Stimulated activated CD8-positive, alpha-beta memory T cell treated with anti-CD3 and anti-CD28 coated beads, Interleukin-15, amount 100 ng/mL, for 1 hour (primary cell): Measurements from ENCODE around the gene WRAP73.
"Not testable (repeated sequence)": the region's sequence is repeated elsewhere in the genome, so short reads cannot be mapped to it uniquely, and the experiment has no call there.

Experiments
- DNase-seq: peaks from one replicate; pipeline ENCODE4 v3.0.0-alpha.2; 2020; ENCODE audit warnings: low read depth

Gene WRAP73

GRCh38 chr1:3597599-3597964, 52.3 kb downstream of the WRAP73 start:
- DNase-seq, result no peak

GRCh38 chr1:3596663-3597598, 53.0 kb downstream of the WRAP73 start:
- no peak for DNase-seq

DNA sequence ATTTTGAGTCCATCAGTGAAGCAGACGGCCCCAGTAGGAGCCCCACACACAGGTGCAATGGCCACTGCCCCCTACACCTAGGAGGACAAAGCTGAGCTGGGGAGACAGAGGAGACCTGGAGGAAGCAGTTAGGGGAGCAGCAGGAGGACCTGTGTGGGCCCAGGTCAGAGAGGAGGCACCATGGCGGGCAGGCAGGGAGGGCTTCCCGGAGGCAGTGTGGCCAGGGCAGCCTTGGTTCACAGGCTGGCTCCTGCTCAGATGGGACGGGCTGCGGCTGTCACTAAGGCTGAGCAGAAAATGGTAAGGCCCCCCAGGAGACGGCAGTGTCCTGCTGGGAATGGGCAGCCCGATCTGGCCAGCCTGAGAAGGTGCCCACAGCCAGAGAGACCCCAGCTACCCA, 54.0 kb downstream of the WRAP73 start:
- DNase-seq, result no peak

DNA sequence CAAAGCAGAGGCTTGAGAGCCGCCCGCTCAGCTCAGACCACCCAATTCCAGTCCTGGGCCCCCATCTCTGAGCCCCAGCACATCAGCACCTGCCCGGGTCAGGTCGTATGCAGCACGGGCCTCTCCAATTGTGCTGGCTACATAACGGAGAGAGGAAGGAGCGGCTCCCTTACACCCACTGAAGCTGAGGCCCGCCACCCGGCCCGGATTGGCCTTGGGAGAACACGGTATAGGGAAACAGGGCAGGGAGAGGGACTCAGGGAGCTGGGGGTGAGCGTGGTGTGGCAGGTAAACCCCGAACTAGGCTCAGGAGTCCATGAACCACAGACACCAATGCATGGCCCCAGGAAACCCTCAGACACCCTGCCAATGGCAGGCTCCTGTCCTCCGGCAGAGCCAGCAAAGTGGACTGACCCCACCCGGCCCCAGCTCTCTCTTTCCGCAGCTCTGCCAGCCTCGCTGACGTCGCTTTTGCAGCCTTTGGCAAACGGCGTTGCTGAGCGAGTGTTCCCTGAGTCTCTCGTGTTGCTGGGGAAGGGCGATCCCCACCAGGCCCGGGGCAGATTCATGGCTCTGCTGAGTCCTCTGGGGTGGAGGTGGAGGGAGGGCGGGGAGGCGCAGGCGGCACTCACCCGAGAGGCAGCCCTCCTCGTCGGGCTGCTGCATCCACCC, 55.1 kb downstream of the WRAP73 start:
- no peak for DNase-seq

DNA sequence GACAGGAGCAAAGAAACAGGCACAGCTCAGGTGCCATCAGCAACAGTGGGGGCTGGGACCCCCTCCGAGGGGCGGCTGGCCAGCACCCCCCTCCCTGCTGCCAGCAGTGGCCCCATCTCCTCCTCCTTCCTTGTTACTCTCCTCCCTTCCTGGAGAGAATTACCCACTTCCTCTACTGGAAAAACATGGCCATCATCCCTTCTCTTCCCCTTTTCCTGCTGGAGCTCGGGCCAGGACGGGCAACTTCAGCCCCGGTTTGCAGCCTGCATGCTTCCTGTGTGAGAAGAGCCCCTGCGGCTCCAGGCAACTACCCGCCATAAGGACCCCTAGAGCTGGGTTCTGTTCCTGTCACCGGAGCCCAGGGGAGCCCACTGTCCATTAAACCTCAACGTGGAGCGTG, 56.2 kb downstream of the WRAP73 start:
- DNase-seq, result no peak

- DNase-seq, result no peak
Measured at GRCh38 chr1:3593334-3593733, 56.6 kb downstream of the WRAP73 start.

- no peak for DNase-seq
Measured at GRCh38 chr1:3590951-3591865, 58.7 kb downstream of the WRAP73 start.

DNA sequence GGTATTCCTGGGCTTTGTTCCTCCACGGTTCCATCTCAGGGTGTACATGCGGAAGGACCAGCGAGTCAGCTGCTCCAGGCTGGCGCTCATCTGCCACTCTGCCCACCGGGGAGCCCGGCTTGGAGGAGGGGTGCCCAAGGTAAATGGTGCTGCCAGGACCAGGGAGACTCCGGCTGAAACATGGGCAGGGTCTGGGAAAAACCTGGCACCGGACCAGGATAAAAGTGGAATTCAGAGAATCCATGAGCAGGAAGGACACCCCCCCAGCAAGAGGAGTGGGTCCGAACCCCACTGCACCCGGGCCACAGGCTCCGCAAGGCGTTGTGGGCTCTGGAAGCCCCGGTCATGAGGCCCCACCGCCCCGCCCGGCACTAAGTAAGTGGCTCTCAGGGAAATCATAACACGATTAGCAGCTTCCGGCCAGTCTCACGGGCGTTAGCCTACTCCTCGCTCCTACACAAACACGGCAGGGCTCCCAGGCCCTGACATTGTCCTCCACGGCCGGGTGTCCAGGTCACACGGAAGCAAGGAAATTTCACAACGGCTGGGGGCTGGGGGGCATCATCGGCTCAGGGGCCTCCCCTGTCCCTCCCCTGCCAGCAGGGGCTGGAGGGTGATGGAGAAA, 59.7 kb downstream of the WRAP73 start:
- DNase-seq, result no peak

DNA sequence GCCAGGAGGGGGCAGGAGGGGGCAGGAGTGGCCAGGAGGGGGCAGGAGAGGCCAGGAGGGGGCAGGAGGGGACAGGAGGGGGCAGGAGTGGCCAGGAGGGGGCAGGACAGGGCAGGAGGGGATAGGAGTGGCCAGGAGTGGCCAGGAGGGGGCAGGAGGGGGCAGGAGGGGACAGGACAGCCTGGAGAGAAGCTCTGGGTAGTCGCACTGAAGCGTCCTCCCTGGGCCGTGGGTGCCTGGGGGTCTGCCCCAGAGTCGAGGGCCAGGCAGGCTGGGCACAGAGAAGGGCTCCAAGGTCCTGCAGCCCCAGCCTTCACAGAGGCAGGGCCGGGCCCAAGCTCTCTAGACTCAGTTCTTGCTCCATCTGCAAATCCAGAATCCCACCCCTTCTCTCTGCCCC, 61.5 kb downstream of the WRAP73 start:
- no peak for DNase-seq

DNA sequence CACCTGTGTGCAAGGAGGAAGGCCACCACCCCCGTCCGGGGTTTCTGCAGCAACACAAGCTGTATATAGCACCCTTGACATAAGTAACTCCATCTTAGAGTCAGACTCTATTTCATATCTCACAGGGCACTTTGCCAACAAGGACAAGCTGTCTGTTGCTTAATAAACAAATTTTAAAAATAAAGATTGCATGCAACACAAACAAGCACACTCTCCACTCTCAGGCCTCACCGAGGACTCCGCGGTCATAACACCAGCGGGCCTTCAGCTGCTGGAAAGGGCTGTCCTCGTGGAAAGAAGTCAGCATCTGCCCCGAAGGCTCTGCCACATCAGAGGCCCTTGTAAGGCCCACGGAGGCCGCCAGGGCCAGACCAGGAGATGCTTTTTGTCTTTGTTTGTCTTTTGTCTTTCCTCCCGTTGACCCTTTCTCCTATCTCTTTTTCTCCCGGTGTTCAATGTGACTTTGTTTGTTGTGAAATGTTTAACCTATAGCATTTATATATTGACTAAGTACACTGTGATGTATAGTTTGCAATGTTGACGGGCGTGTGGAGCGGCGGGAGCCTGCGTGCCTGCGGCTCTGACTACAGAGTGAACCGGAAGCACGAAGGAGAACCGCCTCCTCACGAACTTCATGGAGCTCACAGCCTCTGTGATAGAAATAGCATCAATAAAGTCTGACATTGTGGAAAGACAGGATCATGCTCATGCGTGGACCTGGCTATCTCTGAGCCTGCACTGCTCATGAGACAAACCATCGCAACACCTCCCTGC, 62.7 kb downstream of the WRAP73 start:
- no peak for DNase-seq

DNA sequence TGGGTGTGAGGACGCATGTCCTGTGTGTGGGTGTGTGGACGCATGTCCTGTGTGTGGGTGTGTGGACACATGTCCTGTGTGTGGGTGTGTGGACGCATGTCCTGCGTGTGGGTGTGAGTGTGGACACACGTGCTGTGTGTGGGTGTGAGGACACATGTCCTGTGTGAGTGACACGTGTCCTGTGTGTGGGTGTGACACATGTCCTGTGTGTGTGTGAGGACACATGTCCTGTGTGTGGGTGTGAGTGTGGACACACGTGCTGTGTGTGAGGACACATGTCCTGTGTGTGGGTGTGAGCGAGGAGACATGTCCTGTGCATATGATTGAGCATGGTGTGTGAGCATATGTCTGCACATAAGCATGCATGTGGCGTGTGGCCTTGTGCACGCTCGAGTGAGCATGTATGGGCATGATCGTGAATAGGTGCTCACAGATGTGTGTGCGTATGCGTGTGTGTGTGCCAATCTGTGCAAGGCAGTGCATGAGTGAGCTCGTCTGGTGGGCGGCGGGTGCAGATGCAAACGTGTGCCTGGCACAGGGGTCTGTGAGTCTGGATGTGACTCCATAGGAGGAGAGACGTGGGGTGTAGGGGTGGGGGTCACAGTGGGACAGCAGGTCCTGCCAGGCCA, 63.8 kb downstream of the WRAP73 start:
- no peak for DNase-seq

DNA sequence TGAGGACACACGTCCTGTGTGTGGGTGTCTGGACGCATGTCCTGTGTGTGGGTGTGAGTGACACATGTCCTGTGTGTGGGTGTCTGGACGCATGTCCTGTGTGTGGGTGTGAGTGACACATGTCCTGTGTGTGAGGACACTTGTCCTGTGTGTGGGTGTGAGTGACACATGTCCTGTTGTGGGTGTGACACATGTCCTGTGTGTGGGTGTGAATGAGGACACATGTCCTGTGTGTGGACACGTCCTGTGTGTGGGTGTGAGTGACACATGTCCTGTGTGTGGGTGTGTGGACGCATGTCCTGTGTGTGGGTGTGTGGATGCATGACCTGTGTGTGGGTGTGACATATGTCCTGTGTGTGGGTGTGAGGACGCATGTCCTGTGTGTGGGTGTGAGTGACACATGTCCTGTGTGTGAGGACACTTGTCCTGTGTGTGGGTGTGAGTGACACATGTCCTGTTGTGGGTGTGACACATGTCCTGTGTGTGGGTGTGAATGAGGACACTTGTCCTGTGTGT, 64.5 kb downstream of the WRAP73 start:
- not testable (repeated sequence) for DNase-seq

DNA sequence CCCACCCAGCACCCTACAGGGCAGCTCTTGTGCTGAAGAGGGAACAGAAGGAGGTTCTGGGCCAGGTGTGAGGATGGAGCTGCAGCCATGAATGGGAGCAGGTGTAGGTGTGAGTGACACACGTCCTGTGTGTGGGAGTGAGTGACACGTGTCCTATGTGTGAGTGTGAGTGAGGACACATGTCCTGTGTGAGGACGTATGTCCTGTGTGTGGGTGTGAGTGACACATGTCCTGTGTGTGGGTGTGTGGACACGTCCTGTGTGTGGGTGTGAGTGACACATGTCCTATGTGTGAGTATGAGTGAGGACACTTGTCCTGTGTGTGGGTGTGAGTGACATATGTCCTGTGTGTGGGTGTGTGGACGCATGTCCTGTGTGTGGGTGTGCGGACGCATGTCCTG, 65.0 kb downstream of the WRAP73 start:
- DNase-seq, result no peak

DNA sequence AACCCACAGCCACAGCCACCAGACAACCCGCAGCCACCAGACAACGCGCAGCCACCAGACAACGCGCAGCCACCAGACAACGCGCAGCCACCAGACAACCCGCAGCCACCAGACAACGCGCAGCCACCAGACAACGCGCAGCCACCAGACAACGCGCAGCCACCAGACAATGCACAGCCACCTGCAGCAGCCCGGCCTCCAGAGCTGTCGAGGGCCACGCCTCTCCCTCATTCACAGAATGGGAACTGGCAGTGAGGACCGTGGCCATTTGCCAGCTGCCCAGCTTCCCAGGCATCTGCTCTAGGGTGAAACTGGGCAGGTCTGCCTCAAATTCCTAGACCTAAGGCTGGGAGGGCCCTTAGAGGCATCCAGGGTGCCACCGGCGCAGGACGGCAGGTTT, 66.2 kb downstream of the WRAP73 start:
- not testable (repeated sequence) for DNase-seq

GRCh38 chr1:3581296-3582036, 68.4 kb downstream of the WRAP73 start:
- no peak for DNase-seq
